Neural cell (in vitro differentiated cells): ENCODE measurements around the gene SCARB1. TPM values are rescaled to one million over a fixed set of nuclear protein-coding genes. Genes with fewer than 3 reads are reported as not detected.

Experiments
- H2AFZ ChIP-seq: fragments of 200-600, 300-800 bp; sonication (generic), shearing (Covaris generic); 2 replicates; pipeline ENCODE4 v1.6.0; 2014; ENCODE audit warnings: low read depth, mild to moderate bottlenecking, antibody characterized with exemption, low read length, moderate library complexity
- H3F3A ChIP-seq: fragments of 200-600 bp; shearing (Covaris generic); 2 replicates; pipeline ENCODE4 v1.6.1; 2016; ENCODE audit warnings: mild to moderate bottlenecking, moderate library complexity, mixed read lengths, antibody characterized with exemption, low read length; ENCODE audit not compliant: insufficient read depth, poor library complexity, severe bottlenecking
- H3K27ac ChIP-seq: fragments of 200-600, 300-800 bp; sonication (generic), shearing (Covaris generic); 2 replicates; pipeline ENCODE4 v1.5.1; 2014; ENCODE audit warnings: mild to moderate bottlenecking, low read length, moderate library complexity
- H3K27me3 ChIP-seq: fragments of 300-800, 200-600 bp; sonication (generic), shearing (Covaris generic); 2 replicates; pipeline ENCODE4 v1.6.0; 2014; ENCODE audit warnings: mild to moderate bottlenecking, low read depth, low read length, moderate library complexity; ENCODE audit not compliant: insufficient read depth
- H3K36me3 ChIP-seq: fragments of 300-800, 200-600 bp; sonication (generic), shearing (Covaris generic); 2 replicates; pipeline ENCODE4 v1.5.1; 2014; ENCODE audit warnings: mild to moderate bottlenecking, antibody characterized with exemption, low read length, moderate library complexity; ENCODE audit not compliant: insufficient read depth
- H3K4me2 ChIP-seq: fragments of 300-800, 200-600 bp; sonication (generic), shearing (Covaris generic); 2 replicates; pipeline ENCODE4 v1.6.0; 2014; ENCODE audit warnings: mild to moderate bottlenecking, low read length
- H3K4me3 ChIP-seq: fragments of 300-800, 200-600 bp; sonication (generic), shearing (Covaris generic); 2 replicates; pipeline ENCODE4 v1.5.1; 2014; ENCODE audit warnings: mild to moderate bottlenecking, low read length, moderate library complexity
- H3K79me2 ChIP-seq: fragments of 200-600 bp; shearing (Covaris generic); replicated peaks from 2 replicates; pipeline ENCODE4 v1.6.0; 2014; ENCODE audit warnings: mild to moderate bottlenecking, low read length, moderate library complexity; ENCODE audit not compliant: insufficient read depth
- H3K9ac ChIP-seq: fragments of 300-800, 200-600 bp; sonication (generic), shearing (Covaris generic); 2 replicates; pipeline ENCODE4 v1.6.1; 2016; ENCODE audit warnings: mild to moderate bottlenecking, low read length, mixed read lengths
- H3K9me2 ChIP-seq: fragments of 200-600 bp; shearing (Covaris generic); 2 replicates; pipeline ENCODE4 v1.6.1; 2016; ENCODE audit warnings: mild to moderate bottlenecking, low read length, mixed read lengths; ENCODE audit not compliant: insufficient read depth
- H3K9me3 ChIP-seq: fragments of 200-600, 300-800 bp; sonication (generic), shearing (Covaris generic); 2 replicates; pipeline ENCODE4 v1.6.1; 2016; ENCODE audit warnings: mild to moderate bottlenecking, mixed run types, low read length, moderate library complexity, mixed read lengths
- H4K20me1 ChIP-seq: fragments of 200-600 bp; shearing (Covaris generic); 2 replicates; pipeline ENCODE4 v1.6.1; 2016; ENCODE audit warnings: mild to moderate bottlenecking, mixed run types; ENCODE audit not compliant: insufficient read depth
- EP300 ChIP-seq: fragments of 450-650 bp; conservative IDR thresholded peaks from 2 replicates; pipeline ENCODE4 v1.6.1; 2014; ENCODE audit warnings: antibody characterized with exemption, mild to moderate bottlenecking, moderate library complexity; ENCODE audit not compliant: poor library complexity, severe bottlenecking
- EZH2 ChIP-seq: fragments of 200-600, 300-800 bp; shearing (Covaris generic), sonication (generic); IDR thresholded peaks from 2 replicates; pipeline ENCODE4 v1.6.1; 2014; ENCODE audit warnings: antibody characterized with exemption, low read length, borderline replicate concordance, mild to moderate bottlenecking; ENCODE audit not compliant: insufficient read depth, poor library complexity, severe bottlenecking
- MXI1 ChIP-seq: fragments of 450-650 bp; conservative IDR thresholded peaks from 2 replicates; pipeline ENCODE4 v1.6.1; 2014; ENCODE audit warnings: antibody characterized with exemption, mild to moderate bottlenecking; ENCODE audit not compliant: poor library complexity, severe bottlenecking
- POLR2AphosphoS5 ChIP-seq: IDR thresholded peaks from 2 replicates; pipeline ENCODE4 v1.6.1; 2012
- RAD21 ChIP-seq: fragments of 450-650 bp; conservative IDR thresholded peaks from 2 replicates; pipeline ENCODE4 v1.6.1; 2014; ENCODE audit warnings: antibody characterized with exemption, mild to moderate bottlenecking, moderate library complexity
- REST ChIP-seq: IDR thresholded peaks from 2 replicates; pipeline ENCODE4 v1.6.1; 2012; ENCODE audit warnings: borderline replicate concordance
- SMC3 ChIP-seq: fragments of 450-650 bp; conservative IDR thresholded peaks from 2 replicates; pipeline ENCODE4 v1.6.1; 2014; ENCODE audit warnings: antibody characterized with exemption, mild to moderate bottlenecking, moderate library complexity; ENCODE audit not compliant: poor library complexity
- TAF1 ChIP-seq: IDR thresholded peaks from 2 replicates; pipeline ENCODE4 v1.6.1; 2012; ENCODE audit warnings: low read depth
- polyA plus RNA-seq: library from polyadenylated mRNA; depleted of rRNA; stranded (reverse); fragments of >200 nt; gene quantifications from 2 replicates; pipeline ENCODE4 v1.2.3, GENCODE V29; 2014
- TF ChIP-seq, protein P1 (sequence below): fragments of 450-650 bp; IDR thresholded peaks from 2 replicates; pipeline ENCODE4 v1.5.1; 2014; ENCODE audit warnings: antibody characterized with exemption, mild to moderate bottlenecking, moderate library complexity; ENCODE audit not compliant: poor library complexity, severe bottlenecking

The SCARB1 gene
- polyA plus RNA-seq, 1 donor from 2014 or later = 5.8 TPM

GRCh38 chr12:124877423-124877822 is 13.8 kb upstream of the SCARB1 start:
- Histone ChIP-seq H3K27me3 (no peaks in the 10 kb centered on the region), H3K27ac (no peak overlapping the region), H3K9me3 (no peaks in the 10 kb centered on the region), H3K9ac (no peak overlapping the region), H3K4me2 (no peak overlapping the region), H2AFZ (no peak overlapping the region), H3K79me2 (no peaks in the 10 kb centered on the region), H3F3A (no peaks in the 10 kb centered on the region), H3K4me3 (no peak overlapping the region), H3K36me3 (no peaks in the 10 kb centered on the region), H4K20me1 (no peaks in the 10 kb centered on the region), H3K9me2 (no peaks in the 10 kb centered on the region)
- TF ChIP-seq RAD21 = no peak

DNA sequence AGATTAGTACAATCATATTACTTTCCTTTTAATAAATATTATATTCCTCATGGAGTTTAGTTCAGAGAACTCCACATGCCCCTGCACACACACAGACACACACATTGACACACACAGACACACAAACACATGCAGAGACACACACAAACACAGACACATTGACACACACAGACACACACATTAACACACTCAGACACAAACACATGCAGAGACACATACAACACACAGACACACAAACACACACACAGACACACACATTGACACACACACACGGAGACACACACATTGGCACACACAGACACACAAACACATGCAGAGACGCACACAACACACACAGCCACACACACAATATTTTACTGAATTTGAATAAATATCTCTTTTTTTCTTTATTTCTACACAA is 12.5 kb upstream of the SCARB1 start:
- H3K9ac ChIP-seq = no peak overlapping the region
- H3K9me3 ChIP-seq = no peaks in the 10 kb centered on the region
- H3K79me2 ChIP-seq = no peaks in the 10 kb centered on the region
- no peaks in the 10 kb centered on the region for H3K9me2 ChIP-seq
- H3K36me3 ChIP-seq = no peaks in the 10 kb centered on the region
- no peak overlapping the region for H3K4me3 ChIP-seq
- H3K4me2 ChIP-seq = no peak overlapping the region
- no peaks in the 10 kb centered on the region for H4K20me1 ChIP-seq
- H3K27ac ChIP-seq = no peak overlapping the region
- no peaks in the 10 kb centered on the region for H3F3A ChIP-seq
- TF ChIP-seq TAF1 = no peak
- TF ChIP-seq, protein P1, sequence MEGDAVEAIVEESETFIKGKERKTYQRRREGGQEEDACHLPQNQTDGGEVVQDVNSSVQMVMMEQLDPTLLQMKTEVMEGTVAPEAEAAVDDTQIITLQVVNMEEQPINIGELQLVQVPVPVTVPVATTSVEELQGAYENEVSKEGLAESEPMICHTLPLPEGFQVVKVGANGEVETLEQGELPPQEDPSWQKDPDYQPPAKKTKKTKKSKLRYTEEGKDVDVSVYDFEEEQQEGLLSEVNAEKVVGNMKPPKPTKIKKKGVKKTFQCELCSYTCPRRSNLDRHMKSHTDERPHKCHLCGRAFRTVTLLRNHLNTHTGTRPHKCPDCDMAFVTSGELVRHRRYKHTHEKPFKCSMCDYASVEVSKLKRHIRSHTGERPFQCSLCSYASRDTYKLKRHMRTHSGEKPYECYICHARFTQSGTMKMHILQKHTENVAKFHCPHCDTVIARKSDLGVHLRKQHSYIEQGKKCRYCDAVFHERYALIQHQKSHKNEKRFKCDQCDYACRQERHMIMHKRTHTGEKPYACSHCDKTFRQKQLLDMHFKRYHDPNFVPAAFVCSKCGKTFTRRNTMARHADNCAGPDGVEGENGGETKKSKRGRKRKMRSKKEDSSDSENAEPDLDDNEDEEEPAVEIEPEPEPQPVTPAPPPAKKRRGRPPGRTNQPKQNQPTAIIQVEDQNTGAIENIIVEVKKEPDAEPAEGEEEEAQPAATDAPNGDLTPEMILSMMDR = no peak
- no peak for TF ChIP-seq RAD21
- TF ChIP-seq EZH2 = no peak
- TF ChIP-seq POLR2AphosphoS5 = no peak
- TF ChIP-seq MXI1 = no peak
- no peak for TF ChIP-seq REST
- no peak for TF ChIP-seq EP300
- TF ChIP-seq SMC3 = no peak
- no peak overlapping the region for H2AFZ ChIP-seq
- no peaks in the 10 kb centered on the region for H3K27me3 ChIP-seq

GRCh38 chr12:124875803-124876132 is 12.1 kb upstream of the SCARB1 start:
- no peaks in the 10 kb centered on the region for H3K79me2 ChIP-seq
- no peak overlapping the region for H2AFZ ChIP-seq
- no peaks in the 10 kb centered on the region for H3F3A ChIP-seq
- H3K27ac ChIP-seq = no peak overlapping the region
- no peaks in the 10 kb centered on the region for H3K36me3 ChIP-seq
- H3K9me3 ChIP-seq = no peaks in the 10 kb centered on the region
- H4K20me1 ChIP-seq = no peaks in the 10 kb centered on the region
- no peak overlapping the region for H3K4me2 ChIP-seq
- no peaks in the 10 kb centered on the region for H3K9me2 ChIP-seq
- no peaks in the 10 kb centered on the region for H3K27me3 ChIP-seq
- no peak overlapping the region for H3K9ac ChIP-seq
- no peak overlapping the region for H3K4me3 ChIP-seq
- TF ChIP-seq MXI1 (no peak), EZH2 (no peak), RAD21 (no peak), TAF1 (no peak), REST (no peak), EP300 (no peak), POLR2AphosphoS5 (no peak), SMC3 (no peak)
- TF ChIP-seq, protein P1 = no peak
